Measurements from ENCODE around the gene ORAI3. TPM values are rescaled to one million over a fixed set of nuclear protein-coding genes. Genes with fewer than 3 reads are reported as not detected.

ORAI3 gene
- total RNA-seq, 1 experiment from 2014 or later: 26.9 TPM

GRCh38 chr16:30964574-30965226 lies 15.8 kb downstream of the ORAI3 start:
- in situ Hi-C loops (cut with HindIII; ENCODE audit: low pct_unique_long_range_greater_than_20kb, low sequenced_read_pairs): no loop called here
- CTCF ChIA-PET: interaction anchor here (0.7 kb wide), 1 partner anchor 11 kb away, joined by 3 read pairs; no protein-coding TSS in a partner anchor

GRCh38 chr16:30965436-30965835 lies 16.6 kb downstream of the ORAI3 start:
- ATAC-seq (no peak), DNase-seq (ENCODE audit: low read depth, low spot score) (no peak)
- in situ Hi-C loops (cut with HindIII; ENCODE audit: low pct_unique_long_range_greater_than_20kb, low sequenced_read_pairs) (no loop called here), intact Hi-C loops (cut with micrococcal nuclease; ENCODE audit: unreplicated experiment) (no loop called here)
- POLR2A ChIA-PET: interaction anchor here (0.6 kb wide), 1 partner anchor 108 kb away, joined by 7 read pairs; the partner anchor contains the start of gene ZNF668
- CTCF ChIA-PET: interaction anchor here (0.6 kb wide), 1 partner anchor 90 kb away, joined by 6 read pairs; no protein-coding TSS in a partner anchor
- peaks cover 22% of the 10 kb centered on the region for H3K36me3 ChIP-seq (ENCODE audit: control insufficient read depth, insufficient read depth, low read length)
- no peak overlapping the region for H3K27ac ChIP-seq (ENCODE audit: low read length)
- no peaks in the 10 kb centered on the region for H3K27me3 ChIP-seq (ENCODE audit: control insufficient read depth, insufficient read depth, low read length)
- no TSS peak for BruUV-seq (replicated peaks)
- H3K4me3 ChIP-seq (ENCODE audit: low read depth in 2 of 2, low read length in 2 of 2): no peak overlapping the region
- no peaks in the 10 kb centered on the region for H3K9me3 ChIP-seq (ENCODE audit: control insufficient read depth, insufficient read depth, low read depth, low read length)
- no peak for TF ChIP-seq CTCF (IDR thresholded peaks at IDR 0.05)
- TF ChIP-seq POLR2AphosphoS5 (IDR thresholded peaks at IDR 0.05; ENCODE audit: low read depth, low read length): no peak
- no peaks in the 10 kb centered on the region for H3K4me1 ChIP-seq (ENCODE audit: control insufficient read depth, insufficient read depth, low read length)

More at GRCh38 chr16:30964574-30965226, 15.8 kb downstream of the ORAI3 start:
- H3K4me3 ChIP-seq (ENCODE audit: low read depth in 2 of 2, low read length in 2 of 2): no peak overlapping the region
- peaks cover 26% of the 10 kb centered on the region for H3K36me3 ChIP-seq (ENCODE audit: control insufficient read depth, insufficient read depth, low read length)
- DNase-seq (ENCODE audit: low read depth, low spot score) (no peak), ATAC-seq (no peak)
- H3K9me3 ChIP-seq (ENCODE audit: control insufficient read depth, insufficient read depth, low read depth, low read length): no peaks in the 10 kb centered on the region
- intact Hi-C loops (cut with micrococcal nuclease; ENCODE audit: unreplicated experiment): no loop called here
- no peaks in the 10 kb centered on the region for H3K4me1 ChIP-seq (ENCODE audit: control insufficient read depth, insufficient read depth, low read length)
- no TSS peak for BruUV-seq (replicated peaks)
- H3K27ac ChIP-seq (ENCODE audit: low read length): no peak overlapping the region
- no peaks in the 10 kb centered on the region for H3K27me3 ChIP-seq (ENCODE audit: control insufficient read depth, insufficient read depth, low read length)
- POLR2A ChIA-PET: no interaction called here
- TF ChIP-seq POLR2AphosphoS5 (IDR thresholded peaks at IDR 0.05; ENCODE audit: low read depth, low read length) (no peak), SIN3A (IDR thresholded peaks at IDR 0.05; ENCODE audit: borderline replicate concordance, insufficient read depth, low read depth, low read length) (no peak), REST (IDR thresholded peaks at IDR 0.05; ENCODE audit: insufficient read depth in 1 of 2, low read depth in 2 of 2, low read length in 1 of 2) (no peak), TCF7L2 (IDR thresholded peaks at IDR 0.05; ENCODE audit: low read depth, low read length) (no peak)

- H3K27ac ChIP-seq (ENCODE audit: low read length): no peak overlapping the region
- H3K9me3 ChIP-seq (ENCODE audit: control insufficient read depth, insufficient read depth, low read depth, low read length): no peaks in the 10 kb centered on the region
- POLR2A ChIA-PET: interaction anchor here (0.6 kb wide), 1 partner anchor 108 kb away, joined by 7 read pairs; the partner anchor contains the start of gene ZNF668
- H3K27me3 ChIP-seq (ENCODE audit: control insufficient read depth, insufficient read depth, low read length): no peaks in the 10 kb centered on the region
- peaks cover 24% of the 10 kb centered on the region for H3K36me3 ChIP-seq (ENCODE audit: control insufficient read depth, insufficient read depth, low read length)
- no TSS peak for BruUV-seq (replicated peaks)
- intact Hi-C loops (cut with micrococcal nuclease; ENCODE audit: unreplicated experiment): no loop called here
- in situ Hi-C loops (cut with HindIII; ENCODE audit: low pct_unique_long_range_greater_than_20kb, low sequenced_read_pairs): no loop called here
- DNase-seq (ENCODE audit: low read depth, low spot score) (no peak), ATAC-seq (no peak)
- CTCF ChIA-PET: interaction anchor here (0.6 kb wide), 1 partner anchor 89 kb away, joined by 6 read pairs; no protein-coding TSS in a partner anchor
- H3K4me3 ChIP-seq (ENCODE audit: low read depth in 2 of 2, low read length in 2 of 2): no peak overlapping the region
- H3K4me1 ChIP-seq (ENCODE audit: control insufficient read depth, insufficient read depth, low read length): no peaks in the 10 kb centered on the region
- TF ChIP-seq TCF7L2 (IDR thresholded peaks at IDR 0.05; ENCODE audit: low read depth, low read length) (no peak), SIN3A (IDR thresholded peaks at IDR 0.05; ENCODE audit: borderline replicate concordance, insufficient read depth, low read depth, low read length) (no peak), CTCF (IDR thresholded peaks at IDR 0.05) (no peak), REST (IDR thresholded peaks at IDR 0.05; ENCODE audit: insufficient read depth in 1 of 2, low read depth in 2 of 2, low read length in 1 of 2) (no peak), POLR2AphosphoS5 (IDR thresholded peaks at IDR 0.05; ENCODE audit: low read depth, low read length) (no peak)
These were observed 17.3 kb downstream of the ORAI3 start for GRCh38 chr16:30966033-30966619.

All from Panc1 (cell line).